Measurements from ENCODE around the gene TMEM9.

Gene TMEM9

GRCh38 chr1:201085902-201086735 lies 68.2 kb downstream of the TMEM9 start:
- no peak for FAIRE-seq
- TF ChIP-seq POLR2AphosphoS5 (IDR thresholded peaks at IDR 0.05; ENCODE audit: low read depth, low read length) (no peak), SPI1 (IDR thresholded peaks at IDR 0.05; ENCODE audit: low read depth, low read length) (no peak), PAX5 (IDR thresholded peaks at IDR 0.05; ENCODE audit: insufficient read depth, low read length, severe bottlenecking) (no peak), POLR2A (IDR thresholded peaks at IDR 0.05; ENCODE audit: low read depth, low read length) (no peak), POU2F2 (IDR thresholded peaks at IDR 0.05; ENCODE audit: low read depth, low read length) (no peak), TAF1 (IDR thresholded peaks at IDR 0.05; ENCODE audit: low read depth, low read length) (no peak)
- peak; percentile 61 for DNase-seq (ENCODE audit: insufficient read length, low spot score)
